ENCODE measurements around the gene USF1.

DNA sequence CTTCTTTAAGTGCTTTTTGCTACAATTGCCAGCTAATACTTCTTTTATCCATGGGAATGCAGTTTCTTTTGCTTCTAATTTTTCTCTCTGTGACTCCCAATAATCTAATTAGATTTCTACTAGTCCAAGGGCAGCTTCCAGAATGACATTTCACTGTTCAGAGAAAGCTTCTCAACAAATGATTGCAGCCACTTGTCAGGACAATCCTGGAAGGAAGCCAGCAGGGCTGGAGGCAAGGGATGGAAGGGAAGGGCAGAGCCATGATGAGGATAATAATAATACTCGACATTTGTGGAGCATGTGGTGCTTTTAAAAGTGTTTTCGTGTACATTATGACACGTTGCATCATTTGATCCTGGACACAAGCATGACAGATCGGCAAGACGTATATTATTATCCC lies 44.3 kb downstream of the USF1 start:
- TF ChIP-seq, protein P1, sequence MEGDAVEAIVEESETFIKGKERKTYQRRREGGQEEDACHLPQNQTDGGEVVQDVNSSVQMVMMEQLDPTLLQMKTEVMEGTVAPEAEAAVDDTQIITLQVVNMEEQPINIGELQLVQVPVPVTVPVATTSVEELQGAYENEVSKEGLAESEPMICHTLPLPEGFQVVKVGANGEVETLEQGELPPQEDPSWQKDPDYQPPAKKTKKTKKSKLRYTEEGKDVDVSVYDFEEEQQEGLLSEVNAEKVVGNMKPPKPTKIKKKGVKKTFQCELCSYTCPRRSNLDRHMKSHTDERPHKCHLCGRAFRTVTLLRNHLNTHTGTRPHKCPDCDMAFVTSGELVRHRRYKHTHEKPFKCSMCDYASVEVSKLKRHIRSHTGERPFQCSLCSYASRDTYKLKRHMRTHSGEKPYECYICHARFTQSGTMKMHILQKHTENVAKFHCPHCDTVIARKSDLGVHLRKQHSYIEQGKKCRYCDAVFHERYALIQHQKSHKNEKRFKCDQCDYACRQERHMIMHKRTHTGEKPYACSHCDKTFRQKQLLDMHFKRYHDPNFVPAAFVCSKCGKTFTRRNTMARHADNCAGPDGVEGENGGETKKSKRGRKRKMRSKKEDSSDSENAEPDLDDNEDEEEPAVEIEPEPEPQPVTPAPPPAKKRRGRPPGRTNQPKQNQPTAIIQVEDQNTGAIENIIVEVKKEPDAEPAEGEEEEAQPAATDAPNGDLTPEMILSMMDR (optimal IDR thresholded peaks at IDR 0.05 in 1 of 3, IDR thresholded peaks at IDR 0.05 in 1 of 3, conservative IDR thresholded peaks at IDR 0.05 in 1 of 3; ENCODE audit: extremely low read depth in 1 of 3, insufficient read depth in 2 of 3, low read length in 3 of 3), result no peak
- no peak for TF ChIP-seq EZH2 (IDR thresholded peaks at IDR 0.05; ENCODE audit: low read length)

All from keratinocyte (primary cell).